ENCODE results near the gene R3HDM4. TPM values are rescaled to one million over a fixed set of nuclear protein-coding genes. Genes with fewer than 3 reads are reported as not detected.

Gene R3HDM4
- total RNA-seq, 2 donors from 2014 or later: 37.6 to 42.4 TPM

DNA sequence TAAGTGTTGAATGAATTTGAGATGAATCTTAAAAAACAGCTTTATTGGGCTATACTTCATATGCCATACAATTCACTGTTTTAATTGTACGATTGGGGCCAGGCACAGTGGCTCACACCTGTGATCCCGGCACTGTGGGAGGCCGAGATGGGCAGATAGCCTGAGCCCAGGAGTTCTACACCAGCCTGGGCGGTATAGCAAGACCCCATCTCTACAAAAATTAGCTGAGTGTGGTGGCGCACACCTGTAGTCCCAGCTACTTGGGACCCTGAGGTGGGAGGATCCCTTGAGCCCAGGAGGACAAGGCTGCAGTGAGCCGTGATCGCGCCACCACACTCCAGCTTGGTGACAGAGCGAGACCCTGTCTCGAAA is 23.1 kb upstream of the R3HDM4 start:
- Histone ChIP-seq H3K27ac (no peak overlapping the region), H3K27me3 (replicated peaks; ENCODE audit: insufficient read depth) (no peaks in the 10 kb centered on the region), H3K9me3 (no peaks in the 10 kb centered on the region), H3K36me3 (no peaks in the 10 kb centered on the region), H3K4me1 (ENCODE audit: control insufficient read depth in 1 of 2, low read depth in 2 of 2) (peaks cover 31 to 46% of the 10 kb centered on the region in 2 donors), H3K4me3 (no peak overlapping the region)
- ATAC-seq (ENCODE audit: insufficient number of reproducible peaks, low FRiP score, low read depth): no peak
- DNase-seq (ENCODE audit: low spot score): no peak
- TF ChIP-seq, protein P1, sequence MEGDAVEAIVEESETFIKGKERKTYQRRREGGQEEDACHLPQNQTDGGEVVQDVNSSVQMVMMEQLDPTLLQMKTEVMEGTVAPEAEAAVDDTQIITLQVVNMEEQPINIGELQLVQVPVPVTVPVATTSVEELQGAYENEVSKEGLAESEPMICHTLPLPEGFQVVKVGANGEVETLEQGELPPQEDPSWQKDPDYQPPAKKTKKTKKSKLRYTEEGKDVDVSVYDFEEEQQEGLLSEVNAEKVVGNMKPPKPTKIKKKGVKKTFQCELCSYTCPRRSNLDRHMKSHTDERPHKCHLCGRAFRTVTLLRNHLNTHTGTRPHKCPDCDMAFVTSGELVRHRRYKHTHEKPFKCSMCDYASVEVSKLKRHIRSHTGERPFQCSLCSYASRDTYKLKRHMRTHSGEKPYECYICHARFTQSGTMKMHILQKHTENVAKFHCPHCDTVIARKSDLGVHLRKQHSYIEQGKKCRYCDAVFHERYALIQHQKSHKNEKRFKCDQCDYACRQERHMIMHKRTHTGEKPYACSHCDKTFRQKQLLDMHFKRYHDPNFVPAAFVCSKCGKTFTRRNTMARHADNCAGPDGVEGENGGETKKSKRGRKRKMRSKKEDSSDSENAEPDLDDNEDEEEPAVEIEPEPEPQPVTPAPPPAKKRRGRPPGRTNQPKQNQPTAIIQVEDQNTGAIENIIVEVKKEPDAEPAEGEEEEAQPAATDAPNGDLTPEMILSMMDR (IDR thresholded peaks at IDR 0.05): no peak

DNA sequence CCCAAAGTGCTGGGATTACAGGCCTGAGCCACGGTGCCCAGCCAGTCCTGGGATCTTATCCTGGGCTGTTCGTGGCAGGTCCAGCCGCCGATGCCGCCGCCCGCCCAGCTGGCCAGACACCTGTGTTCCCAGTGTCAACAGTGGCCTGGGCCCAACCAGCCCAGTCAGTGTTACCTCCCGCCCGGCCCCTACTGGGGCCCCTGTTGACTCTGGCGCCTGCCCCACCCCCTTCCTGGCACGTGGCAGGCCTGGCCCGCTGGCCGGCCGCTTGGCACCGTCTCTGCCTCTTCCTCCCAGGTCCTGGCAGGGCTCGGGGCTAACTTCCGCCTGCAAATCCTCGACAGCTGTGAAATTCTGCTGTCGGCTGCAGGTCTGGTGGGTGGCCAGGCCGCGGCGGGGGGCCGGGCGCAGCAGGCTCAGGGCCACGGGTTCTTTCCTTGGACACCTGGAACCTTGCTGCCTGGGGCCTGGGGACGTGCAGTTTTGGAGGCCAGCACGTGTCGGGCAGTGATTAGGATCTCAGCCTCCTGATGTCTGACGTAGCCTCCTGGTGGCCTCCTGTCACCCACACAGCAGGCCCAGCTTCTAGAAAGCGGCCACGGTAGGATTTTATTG is 22.0 kb upstream of the R3HDM4 start:
- H3K9me3 ChIP-seq: no peaks in the 10 kb centered on the region
- peak overlapping the region; percentile 39 to 67 for H3K27ac ChIP-seq
- ATAC-seq (ENCODE audit: insufficient number of reproducible peaks, low FRiP score, low read depth): peak; percentile 65
- H3K4me1 ChIP-seq (ENCODE audit: control insufficient read depth in 1 of 2, low read depth in 2 of 2): peaks cover 26 to 35% of the 10 kb centered on the region in 2 donors
- DNase-seq (ENCODE audit: low spot score): no peak
- H3K36me3 ChIP-seq: no peaks in the 10 kb centered on the region
- no peaks in the 10 kb centered on the region for H3K27me3 ChIP-seq (replicated peaks; ENCODE audit: insufficient read depth)
- H3K4me3 ChIP-seq: peak overlapping the region; percentile 28
- TF ChIP-seq, protein P1 (IDR thresholded peaks at IDR 0.05): no peak

DNA sequence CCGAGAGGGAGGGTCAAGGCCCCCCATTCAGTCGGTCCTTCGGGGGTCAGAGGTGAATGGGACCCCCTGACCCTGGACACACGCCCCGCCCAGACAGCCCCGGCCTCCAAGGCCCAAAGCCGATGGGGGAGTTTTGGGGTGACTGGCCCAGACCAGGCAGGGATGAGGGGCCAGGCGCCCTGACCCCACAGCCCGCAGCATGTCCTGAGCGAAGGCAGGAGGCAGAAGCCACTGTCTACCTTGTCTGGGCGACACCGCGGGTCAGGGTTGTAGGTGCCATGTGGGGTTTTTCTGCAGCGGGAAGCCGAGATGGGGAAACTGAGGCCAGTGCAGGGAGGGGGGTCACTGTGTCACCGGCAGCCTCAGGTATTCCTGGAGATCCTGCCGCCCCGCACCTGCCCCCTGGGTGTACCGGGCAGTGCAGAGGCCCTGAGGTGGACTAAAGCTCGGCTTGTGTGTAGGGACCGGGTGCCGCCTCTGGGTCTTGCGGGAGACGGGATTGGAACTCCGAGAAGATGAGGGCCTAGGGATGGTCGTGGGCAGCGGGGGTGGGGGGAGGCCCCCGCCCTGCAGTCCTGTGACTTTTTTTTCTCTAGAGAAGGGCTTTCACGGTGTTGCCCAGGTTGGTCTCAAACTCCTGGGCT is 21.3 kb upstream of the R3HDM4 start:
- ATAC-seq (ENCODE audit: insufficient number of reproducible peaks, low FRiP score, low read depth) (peak; percentile 9), DNase-seq (ENCODE audit: low spot score) (no peak)
- Histone ChIP-seq H3K4me3 (no peak overlapping the region), H3K36me3 (no peaks in the 10 kb centered on the region), H3K9me3 (no peaks in the 10 kb centered on the region), H3K27ac (peak overlapping the region; percentile 39 to 67), H3K4me1 (ENCODE audit: control insufficient read depth in 1 of 2, low read depth in 2 of 2) (peaks cover 26 to 33% of the 10 kb centered on the region in 2 donors), H3K27me3 (replicated peaks; ENCODE audit: insufficient read depth) (no peaks in the 10 kb centered on the region)
- TF ChIP-seq, protein P1 (IDR thresholded peaks at IDR 0.05): no peak

DNA sequence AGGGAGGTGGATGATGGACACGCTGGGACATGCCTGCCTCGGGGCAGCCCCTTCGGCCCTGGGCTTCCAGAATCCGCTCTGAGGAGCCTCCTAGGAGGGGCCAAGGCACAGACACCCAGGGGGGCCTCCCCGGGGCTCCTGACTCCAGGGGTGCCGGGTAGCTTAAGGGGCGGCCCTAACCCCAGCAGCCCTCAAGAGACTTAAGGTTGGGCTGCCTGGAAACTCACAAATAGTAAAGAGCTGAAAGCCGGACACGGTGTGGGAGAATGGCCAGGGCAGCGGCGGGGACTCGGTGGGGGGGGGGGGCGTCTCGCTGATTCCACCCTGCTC is 20.5 kb upstream of the R3HDM4 start:
- no peaks in the 10 kb centered on the region for H3K36me3 ChIP-seq
- no peaks in the 10 kb centered on the region for H3K9me3 ChIP-seq
- H3K4me3 ChIP-seq: no peak overlapping the region
- H3K4me1 ChIP-seq (ENCODE audit: control insufficient read depth in 1 of 2, low read depth in 2 of 2): peaks cover 26 to 33% of the 10 kb centered on the region in 2 donors
- H3K27ac ChIP-seq: no peak overlapping the region
- H3K27me3 ChIP-seq (replicated peaks; ENCODE audit: insufficient read depth): no peaks in the 10 kb centered on the region
- DNase-seq (ENCODE audit: low spot score) (no peak), ATAC-seq (ENCODE audit: insufficient number of reproducible peaks, low FRiP score, low read depth) (no peak)
- TF ChIP-seq, protein P1 (IDR thresholded peaks at IDR 0.05): no peak

DNA sequence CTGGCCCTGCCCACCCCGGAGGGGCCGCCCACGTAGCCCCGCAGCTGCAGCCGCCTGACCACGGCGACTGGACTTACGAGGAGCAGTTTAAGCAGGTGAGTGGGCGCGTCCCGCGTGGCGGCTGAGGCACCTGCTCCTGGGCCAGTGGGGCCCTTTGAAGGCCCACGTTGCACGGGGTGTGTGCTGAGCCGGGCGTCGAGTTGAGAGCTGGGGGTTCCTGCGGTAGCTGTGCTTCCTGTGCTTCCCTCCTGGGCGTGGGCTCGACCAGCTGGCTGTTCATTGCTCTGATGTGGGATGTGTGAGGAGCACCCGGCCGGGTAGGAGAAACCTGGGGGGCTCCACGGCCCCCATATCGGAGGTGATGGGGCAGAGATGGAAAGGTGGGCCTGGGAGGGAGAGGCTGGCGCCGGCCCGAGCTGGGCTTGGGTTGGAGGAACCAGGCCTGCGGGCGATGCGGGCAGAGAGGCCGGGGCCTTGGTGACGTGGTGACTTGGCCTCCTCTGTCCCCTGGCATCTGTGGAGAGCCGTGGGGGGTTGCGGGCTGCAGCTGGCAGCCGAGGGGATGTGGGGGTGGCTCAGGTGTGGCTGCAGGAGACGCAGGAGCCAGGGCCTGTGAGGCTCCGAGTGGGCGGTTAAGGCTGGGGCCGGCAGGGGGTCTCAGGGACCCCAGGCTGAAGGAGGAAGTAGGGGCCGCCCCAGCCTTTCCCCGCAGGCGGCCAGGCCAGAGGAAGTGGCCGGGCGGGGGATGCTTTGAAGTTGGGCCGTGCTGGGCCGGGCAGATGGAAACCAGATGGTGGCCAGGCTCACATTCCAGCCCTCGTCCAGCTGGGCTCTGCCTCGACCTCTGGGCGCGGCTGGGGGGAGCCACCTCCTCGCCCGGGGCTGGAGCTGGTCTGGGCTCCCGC is 19.9 kb upstream of the R3HDM4 start:
- Histone ChIP-seq H3K4me1 (ENCODE audit: control insufficient read depth in 1 of 2, low read depth in 2 of 2) (peaks cover 26 to 35% of the 10 kb centered on the region in 2 donors), H3K36me3 (no peaks in the 10 kb centered on the region), H3K9me3 (no peaks in the 10 kb centered on the region), H3K27ac (no peak overlapping the region), H3K27me3 (replicated peaks; ENCODE audit: insufficient read depth) (no peaks in the 10 kb centered on the region), H3K4me3 (no peak overlapping the region)
- TF ChIP-seq, protein P1 (IDR thresholded peaks at IDR 0.05): no peak
- no peak for ATAC-seq (ENCODE audit: insufficient number of reproducible peaks, low FRiP score, low read depth)
- no peak for DNase-seq (ENCODE audit: low spot score)
